K562 (cell line): ENCODE data around the gene CSNK1A1. TPM values are rescaled to one million over a fixed set of nuclear protein-coding genes. Genes with fewer than 3 reads are reported as not detected.
A peak's percentile ranks its signal among the peaks of the same experiment; 100 is the strongest.

Source experiments
- ATAC-seq: fragments of 200-7000 bp; cut with Tn5 transposase; 3 replicates; pipeline ENCODE4 v1.9.1; 2020; ENCODE audit warnings: moderate library complexity
- BruUV-seq: library from RNA; stranded (reverse); fragments of 400-500 nt; replicated peaks from 2 replicates; lab custom pipeline; 2021; lab: Mats Ljungman, UMichigan
- CTCF ChIA-PET: fragments of 300-600 bp; formaldehyde crosslinking; extraction: SDS; loops from one replicate; lab custom pipeline; 2021; ENCODE audit warnings: low intra/inter-chr PET ratio; lab: Yijun Ruan, JAX
- POLR2A ChIA-PET: fragments of 300-600, 350-650 bp; sonication (Branson Sonifier 250); formaldehyde crosslinking; extraction: SDS; loops from one replicate; lab custom pipeline; 2021; ENCODE audit warnings: antibody characterized with exemption, inconsistent platforms; lab: Yijun Ruan, JAX
- DNase-seq, 4 experiments: peaks; one replicate each; pipeline versions ENCODE4 v3.0.0 to v3.0.0-alpha.2; 2011 to 2018; ENCODE audit warnings: low spot score in 3 of 4, mixed read lengths in 3 of 4; ENCODE audit errors: extremely low read depth in 1 of 4
- FAIRE-seq: peaks from 2 replicates; lab custom pipeline; 2011; peaks lifted over from hg19 to GRCh38; lab: Jason Lieb, UNC
- H2AFZ ChIP-seq: 2 replicates; pipeline ENCODE4 v1.6.0; 2011; ENCODE audit warnings: low read depth, low read length, control low read depth, inconsistent platforms
- H3K27ac ChIP-seq: fragments of 200-600 bp; 3 replicates; pipeline ENCODE4 v1.8.0; 2011; ENCODE audit warnings: low read depth, mild to moderate bottlenecking, control low read depth, inconsistent platforms, low read length, moderate library complexity, mixed read lengths; ENCODE audit errors: extremely low read depth
- H3K27me3 ChIP-seq, 2 experiments: fragments of 300-600 bp in 1 of 2; 2 replicates in 1 of 2; 3 replicates in 1 of 2; pipeline versions ENCODE4 v1.6.0 to v1.8.0; 2011; ENCODE audit warnings: inconsistent platforms in 2 of 2, low read length in 2 of 2, mild to moderate bottlenecking in 1 of 2, mixed read lengths in 1 of 2, moderate library complexity in 1 of 2; ENCODE audit not compliant: control insufficient read depth in 2 of 2, insufficient read depth in 2 of 2
- H3K36me3 ChIP-seq: fragments of 300-600 bp; 3 replicates; pipeline ENCODE4 v1.8.0; 2011; ENCODE audit warnings: mild to moderate bottlenecking, low read length, inconsistent platforms; ENCODE audit not compliant: control insufficient read depth, insufficient read depth
- H3K4me1 ChIP-seq, 2 experiments: fragments of 200-600 bp in 1 of 2; replicated peaks in 1 of 2; 2 replicates in 1 of 2; 3 replicates in 1 of 2; pipeline versions ENCODE4 v1.5.1 to v1.8.0; 2011; ENCODE audit warnings: inconsistent platforms in 2 of 2, low read length in 2 of 2, mild to moderate bottlenecking in 1 of 2, mixed read lengths in 1 of 2, moderate library complexity in 1 of 2; ENCODE audit not compliant: control insufficient read depth in 2 of 2, insufficient read depth in 2 of 2
- H3K4me2 ChIP-seq: 2 replicates; pipeline ENCODE4 v1.6.1; 2011; ENCODE audit warnings: low read length, control low read depth, inconsistent platforms, mixed read lengths; ENCODE audit not compliant: insufficient read depth
- H3K4me3 ChIP-seq: fragments of 200-600 bp; sonication (generic), shearing (Covaris generic); 2 replicates; pipeline ENCODE4 v1.5.1; 2016; ENCODE audit warnings: control low read depth, inconsistent platforms
- H3K79me2 ChIP-seq: fragments of 200-600 bp; 3 replicates; pipeline ENCODE4 v1.8.0; 2011; ENCODE audit warnings: low read length, inconsistent platforms; ENCODE audit not compliant: control insufficient read depth, insufficient read depth
- H3K9ac ChIP-seq, 2 experiments: 2 replicates each; pipeline versions ENCODE4 v1.6.0 to v1.6.1; 2011; ENCODE audit warnings: low read depth in 2 of 2, low read length in 2 of 2, control low read depth in 1 of 2, inconsistent platforms in 1 of 2, mild to moderate bottlenecking in 1 of 2, mixed read lengths in 1 of 2; ENCODE audit not compliant: insufficient read depth in 1 of 2
- H3K9me1 ChIP-seq: one replicate; pipeline ENCODE4 v1.6.0; 2011; ENCODE audit warnings: inconsistent platforms, mild to moderate bottlenecking, low read length, moderate library complexity; ENCODE audit not compliant: control insufficient read depth, insufficient read depth
- H3K9me3 ChIP-seq: replicated peaks from 2 replicates; pipeline ENCODE4 v1.5.1; 2011; ENCODE audit warnings: low read depth, low read length, inconsistent platforms; ENCODE audit not compliant: control insufficient read depth, insufficient read depth
- H4K20me1 ChIP-seq: replicated peaks from 2 replicates; pipeline ENCODE4 v1.6.1; 2011; ENCODE audit warnings: low read length, inconsistent platforms, mixed read lengths; ENCODE audit not compliant: control insufficient read depth, insufficient read depth
- CXXC5 ChIP-seq: fragments of 250-450 bp; sonication (Bioruptor Pico); IDR thresholded peaks from 2 replicates; pipeline ENCODE4 v1.8.0; 2022; ENCODE audit warnings: inconsistent platforms, mild to moderate bottlenecking, moderate library complexity
- POU5F1 ChIP-seq: fragments of 150-350 bp; IDR thresholded peaks from 2 replicates; pipeline ENCODE4 v1.6.1; 2014; ENCODE audit warnings: borderline replicate concordance, low read length, low read depth, mild to moderate bottlenecking; ENCODE audit not compliant: partially characterized antibody
- TEAD2 ChIP-seq: fragments of 450-650 bp; IDR thresholded peaks from 2 replicates; pipeline ENCODE4 v1.6.1; 2016; ENCODE audit warnings: missing genetic modification characterization, control low read depth, missing compliant biosample characterization
- ZNF584 ChIP-seq: fragments of 200-800 bp; sonication (Bioruptor generic); IDR thresholded peaks from 2 replicates; pipeline ENCODE4 v1.6.1; 2016; ENCODE audit warnings: low read depth, mild to moderate bottlenecking, missing genetic modification characterization, missing compliant biosample characterization
- ZNF76 ChIP-seq: fragments of 250-450 bp; sonication (Bioruptor Pico); IDR thresholded peaks from 2 replicates; pipeline ENCODE4 v1.4.0; 2020; ENCODE audit warnings: mild to moderate bottlenecking, moderate library complexity, borderline replicate concordance
- WGBS: fragments of 100-300 bp; shearing (Covaris generic); methylation state at CpG from one replicate; pipeline ENCODE4 v1.1.6; 2016; ENCODE audit warnings: low coverage, mixed read lengths; ENCODE audit not compliant: insufficient coverage; ENCODE audit errors: missing lambda C conversion rate; 5-methylcytosine and 5-hydroxymethylcytosine counted together
- in situ Hi-C: fragments of 300-500 bp; cut with MboI; formaldehyde crosslinking; loops from 4 replicates; pipeline ENCODE4 v1.15.0; 2018; ENCODE audit warnings: inconsistent platforms, mixed read lengths
- intact Hi-C: fragments of 100-400 bp; cut with micrococcal nuclease; formaldehyde crosslinking; loops from 2 replicates; pipeline ENCODE4 v1.14.2; 2022
- polyA plus RNA-seq, 8 experiments: library from polyadenylated mRNA; depleted of rRNA in 4 of 8; stranded (reverse) in 5 of 8; unstranded in 3 of 8; fragments of >200 nt; fragmentation: Nextera tagmentation in 2 of 8; fragmentation: Illumina TruSeq in 1 of 8; extraction: Ambion mirVana in 2 of 8; extraction: Trizol in 1 of 8; gene quantifications; 2 replicates each; pipeline versions ENCODE4 v1.2.1 to v1.2.3, GENCODE V29; 2011 to 2014; ENCODE audit warnings: inconsistent platforms in 1 of 8, missing spikeins in 1 of 8
- total RNA-seq, 7 experiments: library from RNA; depleted of rRNA in 6 of 7; stranded (reverse); fragments of >200 nt in 6 of 7; fragmentation: Illumina TruSeq in 2 of 7; extraction: Trizol in 2 of 7; gene quantifications; 2 replicates each; pipeline versions ENCODE4 v1.2.1 to v1.2.3, GENCODE V29; 2011 to 2021; ENCODE audit warnings: low replicate concordance in 1 of 7
- TF ChIP-seq, protein P1 (sequence below): fragments of 200-600 bp; sonication (generic); IDR thresholded peaks from one replicate; pipeline ENCODE4 v1.6.1; 2012; ENCODE audit warnings: mild to moderate bottlenecking, low read depth, low read length, inconsistent platforms
- TF ChIP-seq, protein P2 (sequence below): sonication (generic); formaldehyde crosslinking; IDR thresholded peaks from 2 replicates; pipeline ENCODE4 v1.5.0; 2020; ENCODE audit warnings: missing genetic modification reagents

The CSNK1A1 gene
- total and polyA plus RNA-seq, 9 of the 15 experiments (the other 6 are each of a cell fraction or from before 2014, with no cell fraction given), result 49.1 to 196 (median 154) TPM

DNA sequence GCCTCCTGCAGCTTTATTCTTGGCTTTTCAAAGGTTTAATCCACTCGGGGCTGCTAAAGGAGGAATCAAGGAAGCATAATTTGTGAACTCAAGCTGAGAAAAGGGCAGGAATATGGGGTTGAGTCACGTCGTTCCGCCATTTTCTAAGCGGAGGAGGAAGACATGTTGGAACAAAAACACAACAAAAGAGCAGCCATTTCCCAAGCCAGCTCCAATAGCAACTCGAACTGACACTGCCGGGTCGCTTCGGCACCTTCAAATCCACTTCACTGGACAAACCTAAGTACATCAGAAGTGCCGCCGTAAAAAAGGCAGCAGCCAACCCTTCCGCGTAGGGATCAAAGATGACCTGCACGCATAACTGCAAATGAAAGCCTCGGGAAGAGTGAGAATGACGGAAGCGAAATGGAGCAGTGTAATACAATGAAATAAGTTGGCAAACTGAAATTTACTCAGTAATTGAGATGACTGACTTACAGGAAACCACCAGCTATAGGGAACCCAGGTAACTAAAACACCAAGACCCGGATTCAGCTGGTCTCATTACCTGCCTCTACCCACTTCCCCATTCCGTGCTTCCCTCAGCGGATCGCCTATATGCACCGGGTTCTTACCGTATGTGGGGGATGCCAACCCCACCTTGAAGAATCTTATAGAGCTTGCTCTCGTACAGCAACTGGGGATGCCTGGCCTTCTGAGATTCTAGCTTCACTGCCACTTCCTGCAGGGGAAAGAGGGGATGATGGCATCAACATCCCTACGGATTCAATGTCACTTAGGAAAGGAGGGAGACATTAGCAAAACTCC lies 1.6 kb downstream of the CSNK1A1 start:
- in situ Hi-C loops, result loop anchor here (5.0 to 25.0 kb wide), 3 partner anchors 107 to 412 kb away; partner anchors contain the start of gene ABLIM3
- Histone ChIP-seq H4K20me1 (peaks cover 13% of the 10 kb centered on the region; the same call in 1 of the 2 replicates), H3K36me3 (peaks cover 58% of the 10 kb centered on the region), H3K9me3 (no peaks in the 10 kb centered on the region), H2AFZ (peak overlapping the region; percentile 26), H3K27ac (peak overlapping the region; percentile 82), H3K4me1 (peaks cover 12 to 14% of the 10 kb centered on the region in 2 experiments; a peak in 4 of 5 replicates), H3K9me1 (no peaks in the 10 kb centered on the region), H3K4me3 (peak overlapping the region; percentile 97), H3K27me3 (no peaks in the 10 kb centered on the region), H3K9ac (peak overlapping the region; percentile 98 to 100), H3K4me2 (peak overlapping the region; percentile 94), H3K79me2 (peaks cover 75% of the 10 kb centered on the region)
- BruUV-seq, result TSS peak; percentile 40
- ATAC-seq (peak; percentile 18), DNase-seq (peak in 2 of 4 experiments; percentile 46 to 58), FAIRE-seq (peak; percentile 87)
- intact Hi-C loops, result no loop called here
- WGBS, result under 1% methylated on average over 25 of the region's 25 CpGs
- CTCF ChIA-PET, result no interaction called here
- POLR2A ChIA-PET, result interaction anchor here (0.6 to 3.6 kb wide), 25 partner anchors 8 to 182 kb away, joined by 3 to 13 read pairs (median 3); no protein-coding TSS in a partner anchor
- TF ChIP-seq TEAD2 (no peak), POU5F1 (no peak), ZNF76 (CRISPR knock-in tag) (no peak), ZNF584 (CRISPR knock-in tag) (no peak), CXXC5 (CRISPR knock-in tag) (peak; percentile 20; the same call in 1 of the 2 replicates)
- TF ChIP-seq, protein P1, sequence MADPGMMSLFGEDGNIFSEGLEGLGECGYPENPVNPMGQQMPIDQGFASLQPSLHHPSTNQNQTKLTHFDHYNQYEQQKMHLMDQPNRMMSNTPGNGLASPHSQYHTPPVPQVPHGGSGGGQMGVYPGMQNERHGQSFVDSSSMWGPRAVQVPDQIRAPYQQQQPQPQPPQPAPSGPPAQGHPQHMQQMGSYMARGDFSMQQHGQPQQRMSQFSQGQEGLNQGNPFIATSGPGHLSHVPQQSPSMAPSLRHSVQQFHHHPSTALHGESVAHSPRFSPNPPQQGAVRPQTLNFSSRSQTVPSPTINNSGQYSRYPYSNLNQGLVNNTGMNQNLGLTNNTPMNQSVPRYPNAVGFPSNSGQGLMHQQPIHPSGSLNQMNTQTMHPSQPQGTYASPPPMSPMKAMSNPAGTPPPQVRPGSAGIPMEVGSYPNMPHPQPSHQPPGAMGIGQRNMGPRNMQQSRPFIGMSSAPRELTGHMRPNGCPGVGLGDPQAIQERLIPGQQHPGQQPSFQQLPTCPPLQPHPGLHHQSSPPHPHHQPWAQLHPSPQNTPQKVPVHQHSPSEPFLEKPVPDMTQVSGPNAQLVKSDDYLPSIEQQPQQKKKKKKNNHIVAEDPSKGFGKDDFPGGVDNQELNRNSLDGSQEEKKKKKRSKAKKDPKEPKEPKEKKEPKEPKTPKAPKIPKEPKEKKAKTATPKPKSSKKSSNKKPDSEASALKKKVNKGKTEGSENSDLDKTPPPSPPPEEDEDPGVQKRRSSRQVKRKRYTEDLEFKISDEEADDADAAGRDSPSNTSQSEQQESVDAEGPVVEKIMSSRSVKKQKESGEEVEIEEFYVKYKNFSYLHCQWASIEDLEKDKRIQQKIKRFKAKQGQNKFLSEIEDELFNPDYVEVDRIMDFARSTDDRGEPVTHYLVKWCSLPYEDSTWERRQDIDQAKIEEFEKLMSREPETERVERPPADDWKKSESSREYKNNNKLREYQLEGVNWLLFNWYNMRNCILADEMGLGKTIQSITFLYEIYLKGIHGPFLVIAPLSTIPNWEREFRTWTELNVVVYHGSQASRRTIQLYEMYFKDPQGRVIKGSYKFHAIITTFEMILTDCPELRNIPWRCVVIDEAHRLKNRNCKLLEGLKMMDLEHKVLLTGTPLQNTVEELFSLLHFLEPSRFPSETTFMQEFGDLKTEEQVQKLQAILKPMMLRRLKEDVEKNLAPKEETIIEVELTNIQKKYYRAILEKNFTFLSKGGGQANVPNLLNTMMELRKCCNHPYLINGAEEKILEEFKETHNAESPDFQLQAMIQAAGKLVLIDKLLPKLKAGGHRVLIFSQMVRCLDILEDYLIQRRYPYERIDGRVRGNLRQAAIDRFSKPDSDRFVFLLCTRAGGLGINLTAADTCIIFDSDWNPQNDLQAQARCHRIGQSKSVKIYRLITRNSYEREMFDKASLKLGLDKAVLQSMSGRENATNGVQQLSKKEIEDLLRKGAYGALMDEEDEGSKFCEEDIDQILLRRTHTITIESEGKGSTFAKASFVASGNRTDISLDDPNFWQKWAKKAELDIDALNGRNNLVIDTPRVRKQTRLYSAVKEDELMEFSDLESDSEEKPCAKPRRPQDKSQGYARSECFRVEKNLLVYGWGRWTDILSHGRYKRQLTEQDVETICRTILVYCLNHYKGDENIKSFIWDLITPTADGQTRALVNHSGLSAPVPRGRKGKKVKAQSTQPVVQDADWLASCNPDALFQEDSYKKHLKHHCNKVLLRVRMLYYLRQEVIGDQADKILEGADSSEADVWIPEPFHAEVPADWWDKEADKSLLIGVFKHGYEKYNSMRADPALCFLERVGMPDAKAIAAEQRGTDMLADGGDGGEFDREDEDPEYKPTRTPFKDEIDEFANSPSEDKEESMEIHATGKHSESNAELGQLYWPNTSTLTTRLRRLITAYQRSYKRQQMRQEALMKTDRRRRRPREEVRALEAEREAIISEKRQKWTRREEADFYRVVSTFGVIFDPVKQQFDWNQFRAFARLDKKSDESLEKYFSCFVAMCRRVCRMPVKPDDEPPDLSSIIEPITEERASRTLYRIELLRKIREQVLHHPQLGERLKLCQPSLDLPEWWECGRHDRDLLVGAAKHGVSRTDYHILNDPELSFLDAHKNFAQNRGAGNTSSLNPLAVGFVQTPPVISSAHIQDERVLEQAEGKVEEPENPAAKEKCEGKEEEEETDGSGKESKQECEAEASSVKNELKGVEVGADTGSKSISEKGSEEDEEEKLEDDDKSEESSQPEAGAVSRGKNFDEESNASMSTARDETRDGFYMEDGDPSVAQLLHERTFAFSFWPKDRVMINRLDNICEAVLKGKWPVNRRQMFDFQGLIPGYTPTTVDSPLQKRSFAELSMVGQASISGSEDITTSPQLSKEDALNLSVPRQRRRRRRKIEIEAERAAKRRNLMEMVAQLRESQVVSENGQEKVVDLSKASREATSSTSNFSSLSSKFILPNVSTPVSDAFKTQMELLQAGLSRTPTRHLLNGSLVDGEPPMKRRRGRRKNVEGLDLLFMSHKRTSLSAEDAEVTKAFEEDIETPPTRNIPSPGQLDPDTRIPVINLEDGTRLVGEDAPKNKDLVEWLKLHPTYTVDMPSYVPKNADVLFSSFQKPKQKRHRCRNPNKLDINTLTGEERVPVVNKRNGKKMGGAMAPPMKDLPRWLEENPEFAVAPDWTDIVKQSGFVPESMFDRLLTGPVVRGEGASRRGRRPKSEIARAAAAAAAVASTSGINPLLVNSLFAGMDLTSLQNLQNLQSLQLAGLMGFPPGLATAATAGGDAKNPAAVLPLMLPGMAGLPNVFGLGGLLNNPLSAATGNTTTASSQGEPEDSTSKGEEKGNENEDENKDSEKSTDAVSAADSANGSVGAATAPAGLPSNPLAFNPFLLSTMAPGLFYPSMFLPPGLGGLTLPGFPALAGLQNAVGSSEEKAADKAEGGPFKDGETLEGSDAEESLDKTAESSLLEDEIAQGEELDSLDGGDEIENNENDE, result no peak
- TF ChIP-seq, protein P2, sequence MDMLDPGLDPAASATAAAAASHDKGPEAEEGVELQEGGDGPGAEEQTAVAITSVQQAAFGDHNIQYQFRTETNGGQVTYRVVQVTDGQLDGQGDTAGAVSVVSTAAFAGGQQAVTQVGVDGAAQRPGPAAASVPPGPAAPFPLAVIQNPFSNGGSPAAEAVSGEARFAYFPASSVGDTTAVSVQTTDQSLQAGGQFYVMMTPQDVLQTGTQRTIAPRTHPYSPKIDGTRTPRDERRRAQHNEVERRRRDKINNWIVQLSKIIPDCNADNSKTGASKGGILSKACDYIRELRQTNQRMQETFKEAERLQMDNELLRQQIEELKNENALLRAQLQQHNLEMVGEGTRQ (CRISPR knock-in tag), result no peak
